KBM-7 (cell line): ENCODE data around the gene POU4F2.
"Not testable (repeated sequence)": the region's sequence is repeated elsewhere in the genome, so short reads cannot be mapped to it uniquely, and the experiment has no call there.

Experiments
- DNase-seq: peaks from one replicate; pipeline ENCODE4 v3.0.0-alpha.2; 2015
- in situ Hi-C: fragments of 300-500 bp; cut with MboI; formaldehyde crosslinking; loops from 2 replicates; pipeline ENCODE4 v1.14.3; 2020; ENCODE audit warnings: low sequenced_read_pairs, low pct_unique_long_range_greater_than_20kb, mixed read lengths

Gene POU4F2

DNA sequence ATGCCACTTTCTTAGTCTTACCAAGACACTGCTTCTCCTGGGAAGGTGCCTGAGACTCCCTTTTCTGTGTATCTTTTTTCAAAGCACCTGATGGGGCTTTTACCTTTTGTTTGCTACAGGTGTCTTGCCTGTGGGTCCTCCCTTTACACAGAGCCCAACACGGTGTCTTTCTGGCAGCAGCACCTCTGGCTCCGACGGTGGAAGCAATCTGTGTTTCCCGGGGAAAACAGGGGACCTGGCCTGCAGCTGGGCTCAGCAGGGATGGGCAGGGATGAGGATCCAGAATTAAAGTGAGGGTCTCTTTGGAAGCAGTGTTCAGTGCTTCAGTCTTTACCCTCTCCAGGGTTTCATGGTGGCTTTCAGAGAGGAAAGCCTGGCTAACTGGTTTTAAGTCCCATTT lies 11.3 kb downstream of the POU4F2 start:
- DNase-seq, result no peak
- in situ Hi-C loops, result no loop called here

DNA sequence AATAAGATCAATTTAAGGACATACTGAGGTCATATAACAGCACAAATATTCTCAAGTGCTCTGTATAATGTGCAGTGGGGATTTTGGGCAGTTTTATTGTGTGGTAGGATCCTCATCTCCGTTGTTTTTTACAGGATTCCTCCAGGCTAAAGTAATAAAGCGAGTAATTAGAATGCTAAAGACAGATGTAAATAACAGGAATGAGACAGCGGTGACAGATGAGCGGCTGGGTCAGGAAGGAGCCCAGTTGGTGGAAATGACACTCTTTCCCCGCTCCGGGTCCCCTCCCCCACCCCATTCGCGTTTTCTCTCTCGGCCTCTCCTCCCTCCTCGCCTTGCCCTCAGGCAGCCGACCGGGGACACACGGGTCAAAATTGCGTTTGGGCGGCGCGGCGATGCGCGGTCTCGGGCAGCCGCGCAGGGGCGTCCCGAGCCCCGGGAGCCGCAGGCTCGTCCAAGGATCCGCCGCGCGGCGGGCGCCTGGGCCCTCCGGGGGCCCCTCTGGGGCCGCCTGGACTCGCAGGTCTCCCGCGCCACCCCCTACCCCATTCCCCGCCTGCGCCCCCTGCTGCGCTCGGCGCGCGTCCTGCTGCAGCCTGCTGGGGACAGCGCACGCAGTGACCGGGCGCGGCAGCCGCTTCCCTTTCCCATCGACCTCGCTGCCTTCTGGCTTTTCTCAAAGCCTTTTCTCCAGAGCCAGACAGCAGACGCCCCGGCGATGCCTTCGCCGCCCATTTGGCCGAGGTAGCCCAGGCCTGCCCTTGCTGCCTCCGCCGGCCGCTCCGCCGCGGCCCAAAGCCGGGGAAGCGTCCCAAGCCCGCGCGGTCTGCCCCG lies 16.2 kb downstream of the POU4F2 start:
- in situ Hi-C loops, result no loop called here
- peak; percentile 8 for DNase-seq

DNA sequence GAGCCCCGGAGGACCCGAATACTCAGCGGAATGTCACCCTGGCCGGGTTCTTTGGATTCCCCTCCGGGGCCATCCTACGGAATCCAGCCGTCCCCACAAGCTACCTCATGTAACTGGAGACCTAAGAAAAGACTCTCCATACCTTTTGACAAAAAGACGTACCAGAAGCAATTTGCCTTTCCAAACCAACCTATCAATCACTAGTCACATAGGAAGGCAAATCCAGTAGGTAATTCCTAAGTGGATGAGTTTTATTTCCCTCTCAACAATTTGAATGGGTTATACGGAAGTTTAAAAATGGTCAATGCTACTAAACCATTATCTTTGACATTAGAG lies 16.8 kb downstream of the POU4F2 start:
- in situ Hi-C loops, result no loop called here
- no peak for DNase-seq

DNA sequence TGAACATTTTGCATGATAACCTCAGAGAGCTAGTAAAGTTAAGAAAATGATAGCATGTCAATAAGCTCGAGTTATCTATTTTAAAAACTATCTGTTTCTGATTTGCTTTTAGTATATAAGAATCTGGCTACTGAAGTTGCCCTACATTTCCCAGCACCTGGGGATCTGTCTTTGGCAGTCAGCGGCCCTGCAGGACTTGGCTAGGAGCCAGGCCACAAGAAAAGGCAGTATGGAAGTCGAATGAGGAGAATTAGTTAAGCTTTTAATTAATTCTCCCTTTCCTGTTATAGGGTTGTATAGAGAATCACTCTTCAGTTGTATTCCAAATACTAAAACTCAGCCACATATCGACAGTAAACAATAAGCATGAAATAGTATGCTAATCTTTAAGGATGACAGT lies 22.7 kb downstream of the POU4F2 start:
- no peak for DNase-seq
- in situ Hi-C loops, result no loop called here

DNA sequence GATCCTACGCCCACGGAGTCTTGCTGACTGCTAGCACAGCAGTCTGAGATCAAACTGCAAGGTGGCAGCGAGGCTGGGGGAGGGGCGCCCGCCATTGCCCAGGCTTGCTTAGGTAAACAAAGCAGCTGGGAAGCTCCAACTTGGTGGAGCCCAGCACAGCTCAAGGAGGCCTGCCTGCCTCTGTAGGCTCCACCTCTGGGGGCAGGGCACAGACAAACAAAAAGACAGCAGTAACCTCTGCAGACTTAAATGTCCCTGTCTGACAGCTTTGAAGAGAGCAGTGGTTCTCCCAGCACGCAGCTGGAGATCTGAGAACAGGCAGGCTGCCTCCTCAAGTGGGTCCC lies 25.2 kb downstream of the POU4F2 start:
- DNase-seq, in situ Hi-C loops: not testable (repeated sequence)

DNA sequence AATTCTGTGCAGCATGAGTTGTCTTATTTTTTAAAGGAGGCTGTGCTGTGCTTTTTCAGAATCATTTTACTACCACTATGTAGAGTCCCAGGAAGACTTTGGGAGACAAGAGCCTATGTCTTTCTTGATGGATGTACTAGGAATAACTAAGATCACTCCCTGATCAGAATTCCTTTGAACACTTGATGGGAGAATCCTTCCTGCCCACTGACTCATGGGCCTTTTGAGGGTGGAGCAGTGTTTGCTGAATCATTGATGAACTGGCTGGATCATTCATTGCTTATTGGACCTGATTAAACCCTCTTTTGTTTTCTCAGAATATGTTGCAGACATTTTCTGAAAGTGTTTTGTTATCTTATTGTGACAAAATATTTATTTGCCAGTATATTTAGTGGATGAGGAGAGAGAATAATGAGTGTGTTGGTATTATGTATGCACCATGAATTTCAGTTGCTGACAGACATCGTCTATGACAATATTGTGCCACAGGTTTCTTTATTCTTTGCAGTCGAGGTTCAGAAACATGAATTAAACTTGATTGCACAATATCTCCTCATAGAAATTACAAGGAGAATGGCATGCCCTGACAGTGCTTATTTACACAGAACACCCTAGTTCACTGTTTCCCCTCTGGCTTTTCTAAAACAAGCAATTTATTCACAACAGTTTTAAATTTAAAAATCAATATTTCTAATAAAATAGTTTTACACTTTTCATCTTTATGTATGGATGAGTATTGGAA lies 36.3 kb downstream of the POU4F2 start:
- DNase-seq, result no peak
- in situ Hi-C loops, result no loop called here
